Measurements from ENCODE around the gene SEC62. TPM values are rescaled to one million over a fixed set of nuclear protein-coding genes. Genes with fewer than 3 reads are reported as not detected.

The SEC62 gene
- total and polyA plus RNA-seq, 9 of the 15 experiments (the other 6 are each of a cell fraction or from before 2014, with no cell fraction given): 34.5 to 152 (median 51.8) TPM

DNA sequence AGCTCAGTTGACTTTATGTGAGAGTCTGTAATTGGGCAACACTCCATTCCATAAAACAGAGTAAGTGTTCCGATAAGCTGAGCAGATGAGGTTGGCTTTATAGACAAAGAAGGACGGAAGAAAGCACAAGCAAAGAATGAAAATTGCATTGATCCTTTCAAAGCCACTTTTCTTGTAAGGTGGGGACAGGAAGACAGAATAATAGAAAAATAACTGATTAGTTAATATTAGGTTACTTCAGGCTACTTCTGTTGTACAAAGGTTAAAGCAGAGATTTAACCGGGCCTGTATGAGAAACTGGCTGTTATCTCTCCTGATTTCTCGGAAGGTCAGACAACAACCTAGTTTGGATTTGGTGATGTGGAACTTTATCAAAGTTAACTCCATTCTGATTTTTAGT, 55.7 kb downstream of the SEC62 start:
- Histone ChIP-seq H3K27me3 (ENCODE audit: control insufficient read depth in 2 of 2, insufficient read depth in 2 of 2, low read length in 2 of 2) (peaks cover 2 to 8% of the 10 kb centered on the region in 2 experiments; a peak in 2 of 5 replicates), H3K79me2 (ENCODE audit: control insufficient read depth, insufficient read depth, low read length) (no peaks in the 10 kb centered on the region)
- WGBS (ENCODE audit: insufficient coverage, low coverage, missing lambda C conversion rate): 38% methylated on average over 4 of the region's 4 CpGs

More for the DNA sequence above, 55.7 kb downstream of the SEC62 start:
- H3K27ac ChIP-seq (ENCODE audit: extremely low read depth, low read depth, low read length): no peak overlapping the region
- POLR2A ChIA-PET: no interaction called here
- in situ Hi-C loops (cut with MboI): no loop called here
- no peak overlapping the region for H3K9ac ChIP-seq (ENCODE audit: insufficient read depth in 1 of 2, low read depth in 2 of 2, low read length in 2 of 2)
- no peak for FAIRE-seq
- no peaks in the 10 kb centered on the region for H3K9me1 ChIP-seq (ENCODE audit: control insufficient read depth, insufficient read depth, low read length)
- no peaks in the 10 kb centered on the region for H3K4me1 ChIP-seq (replicated peaks in 1 of 2; ENCODE audit: control insufficient read depth in 2 of 2, insufficient read depth in 2 of 2, low read length in 2 of 2)
- DNase-seq (ENCODE audit: extremely low read depth in 1 of 4, low spot score in 3 of 4): no peak
- no peaks in the 10 kb centered on the region for H3K9me3 ChIP-seq (replicated peaks; ENCODE audit: control insufficient read depth, insufficient read depth, low read depth, low read length)
- intact Hi-C loops (cut with micrococcal nuclease): no loop called here
- no peak for ATAC-seq
- H3K4me3 ChIP-seq: no peak overlapping the region
- no peak overlapping the region for H2AFZ ChIP-seq (ENCODE audit: low read depth, low read length)
- no peak for TF ChIP-seq EZH2 (IDR thresholded peaks at IDR 0.05; ENCODE audit: borderline replicate concordance, low read depth, low read length)
- TF ChIP-seq CBX5 (IDR thresholded peaks at IDR 0.05; ENCODE audit: borderline replicate concordance, low read depth): no peak
- TF ChIP-seq, protein P1, sequence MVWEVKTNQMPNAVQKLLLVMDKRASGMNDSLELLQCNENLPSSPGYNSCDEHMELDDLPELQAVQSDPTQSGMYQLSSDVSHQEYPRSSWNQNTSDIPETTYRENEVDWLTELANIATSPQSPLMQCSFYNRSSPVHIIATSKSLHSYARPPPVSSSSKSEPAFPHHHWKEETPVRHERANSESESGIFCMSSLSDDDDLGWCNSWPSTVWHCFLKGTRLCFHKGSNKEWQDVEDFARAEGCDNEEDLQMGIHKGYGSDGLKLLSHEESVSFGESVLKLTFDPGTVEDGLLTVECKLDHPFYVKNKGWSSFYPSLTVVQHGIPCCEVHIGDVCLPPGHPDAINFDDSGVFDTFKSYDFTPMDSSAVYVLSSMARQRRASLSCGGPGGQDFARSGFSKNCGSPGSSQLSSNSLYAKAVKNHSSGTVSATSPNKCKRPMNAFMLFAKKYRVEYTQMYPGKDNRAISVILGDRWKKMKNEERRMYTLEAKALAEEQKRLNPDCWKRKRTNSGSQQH (CRISPR knock-in tag; IDR thresholded peaks at IDR 0.05): no peak
- TF ChIP-seq, protein P2, sequence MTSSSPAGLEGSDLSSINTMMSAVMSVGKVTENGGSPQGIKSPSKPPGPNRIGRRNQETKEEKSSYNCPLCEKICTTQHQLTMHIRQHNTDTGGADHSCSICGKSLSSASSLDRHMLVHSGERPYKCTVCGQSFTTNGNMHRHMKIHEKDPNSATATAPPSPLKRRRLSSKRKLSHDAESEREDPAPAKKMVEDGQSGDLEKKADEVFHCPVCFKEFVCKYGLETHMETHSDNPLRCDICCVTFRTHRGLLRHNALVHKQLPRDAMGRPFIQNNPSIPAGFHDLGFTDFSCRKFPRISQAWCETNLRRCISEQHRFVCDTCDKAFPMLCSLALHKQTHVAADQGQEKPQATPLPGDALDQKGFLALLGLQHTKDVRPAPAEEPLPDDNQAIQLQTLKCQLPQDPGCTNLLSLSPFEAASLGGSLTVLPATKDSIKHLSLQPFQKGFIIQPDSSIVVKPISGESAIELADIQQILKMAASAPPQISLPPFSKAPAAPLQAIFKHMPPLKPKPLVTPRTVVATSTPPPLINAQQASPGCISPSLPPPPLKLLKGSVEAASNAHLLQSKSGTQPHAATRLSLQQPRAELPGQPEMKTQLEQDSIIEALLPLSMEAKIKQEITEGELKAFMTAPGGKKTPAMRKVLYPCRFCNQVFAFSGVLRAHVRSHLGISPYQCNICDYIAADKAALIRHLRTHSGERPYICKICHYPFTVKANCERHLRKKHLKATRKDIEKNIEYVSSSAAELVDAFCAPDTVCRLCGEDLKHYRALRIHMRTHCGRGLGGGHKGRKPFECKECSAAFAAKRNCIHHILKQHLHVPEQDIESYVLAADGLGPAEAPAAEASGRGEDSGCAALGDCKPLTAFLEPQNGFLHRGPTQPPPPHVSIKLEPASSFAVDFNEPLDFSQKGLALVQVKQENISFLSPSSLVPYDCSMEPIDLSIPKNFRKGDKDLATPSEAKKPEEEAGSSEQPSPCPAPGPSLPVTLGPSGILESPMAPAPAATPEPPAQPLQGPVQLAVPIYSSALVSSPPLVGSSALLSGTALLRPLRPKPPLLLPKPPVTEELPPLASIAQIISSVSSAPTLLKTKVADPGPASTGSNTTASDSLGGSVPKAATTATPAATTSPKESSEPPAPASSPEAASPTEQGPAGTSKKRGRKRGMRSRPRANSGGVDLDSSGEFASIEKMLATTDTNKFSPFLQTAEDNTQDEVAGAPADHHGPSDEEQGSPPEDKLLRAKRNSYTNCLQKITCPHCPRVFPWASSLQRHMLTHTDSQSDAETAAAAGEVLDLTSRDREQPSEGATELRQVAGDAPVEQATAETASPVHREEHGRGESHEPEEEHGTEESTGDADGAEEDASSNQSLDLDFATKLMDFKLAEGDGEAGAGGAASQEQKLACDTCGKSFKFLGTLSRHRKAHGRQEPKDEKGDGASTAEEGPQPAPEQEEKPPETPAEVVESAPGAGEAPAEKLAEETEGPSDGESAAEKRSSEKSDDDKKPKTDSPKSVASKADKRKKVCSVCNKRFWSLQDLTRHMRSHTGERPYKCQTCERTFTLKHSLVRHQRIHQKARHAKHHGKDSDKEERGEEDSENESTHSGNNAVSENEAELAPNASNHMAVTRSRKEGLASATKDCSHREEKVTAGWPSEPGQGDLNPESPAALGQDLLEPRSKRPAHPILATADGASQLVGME (CRISPR knock-in tag; IDR thresholded peaks at IDR 0.05): no peak
- TF ChIP-seq ZNF717 (CRISPR knock-in tag; IDR thresholded peaks at IDR 0.05): no peak
- TF ChIP-seq, protein P3, sequence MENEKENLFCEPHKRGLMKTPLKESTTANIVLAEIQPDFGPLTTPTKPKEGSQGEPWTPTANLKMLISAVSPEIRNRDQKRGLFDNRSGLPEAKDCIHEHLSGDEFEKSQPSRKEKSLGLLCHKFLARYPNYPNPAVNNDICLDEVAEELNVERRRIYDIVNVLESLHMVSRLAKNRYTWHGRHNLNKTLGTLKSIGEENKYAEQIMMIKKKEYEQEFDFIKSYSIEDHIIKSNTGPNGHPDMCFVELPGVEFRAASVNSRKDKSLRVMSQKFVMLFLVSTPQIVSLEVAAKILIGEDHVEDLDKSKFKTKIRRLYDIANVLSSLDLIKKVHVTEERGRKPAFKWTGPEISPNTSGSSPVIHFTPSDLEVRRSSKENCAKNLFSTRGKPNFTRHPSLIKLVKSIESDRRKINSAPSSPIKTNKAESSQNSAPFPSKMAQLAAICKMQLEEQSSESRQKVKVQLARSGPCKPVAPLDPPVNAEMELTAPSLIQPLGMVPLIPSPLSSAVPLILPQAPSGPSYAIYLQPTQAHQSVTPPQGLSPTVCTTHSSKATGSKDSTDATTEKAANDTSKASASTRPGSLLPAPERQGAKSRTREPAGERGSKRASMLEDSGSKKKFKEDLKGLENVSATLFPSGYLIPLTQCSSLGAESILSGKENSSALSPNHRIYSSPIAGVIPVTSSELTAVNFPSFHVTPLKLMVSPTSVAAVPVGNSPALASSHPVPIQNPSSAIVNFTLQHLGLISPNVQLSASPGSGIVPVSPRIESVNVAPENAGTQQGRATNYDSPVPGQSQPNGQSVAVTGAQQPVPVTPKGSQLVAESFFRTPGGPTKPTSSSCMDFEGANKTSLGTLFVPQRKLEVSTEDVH (IDR thresholded peaks at IDR 0.05; ENCODE audit: low read depth, partially characterized antibody): no peak
- no peak for TF ChIP-seq CBFA2T2 (conservative IDR thresholded peaks at IDR 0.05)
- TF ChIP-seq ZNF354B (CRISPR knock-in tag; IDR thresholded peaks at IDR 0.05): no peak
- TF ChIP-seq CREB3 (tag; conservative IDR thresholded peaks at IDR 0.05; ENCODE audit: low read depth): no peak
- CTCF ChIA-PET (ENCODE audit: low intra/inter-chr PET ratio): interaction anchor here (0.6 kb wide), 1 partner anchor 159 kb away, joined by 3 read pairs; no protein-coding TSS in a partner anchor
- H3K4me2 ChIP-seq (ENCODE audit: insufficient read depth, low read length): no peak overlapping the region
- no peaks in the 10 kb centered on the region for H3K36me3 ChIP-seq (ENCODE audit: control insufficient read depth, insufficient read depth, low read length)
- no peaks in the 10 kb centered on the region for H4K20me1 ChIP-seq (replicated peaks; ENCODE audit: control insufficient read depth, insufficient read depth, low read length)
- no TSS peak for BruUV-seq (replicated peaks)
